ENCODE measurements around the gene DIDO1.

DIDO1 gene

DNA sequence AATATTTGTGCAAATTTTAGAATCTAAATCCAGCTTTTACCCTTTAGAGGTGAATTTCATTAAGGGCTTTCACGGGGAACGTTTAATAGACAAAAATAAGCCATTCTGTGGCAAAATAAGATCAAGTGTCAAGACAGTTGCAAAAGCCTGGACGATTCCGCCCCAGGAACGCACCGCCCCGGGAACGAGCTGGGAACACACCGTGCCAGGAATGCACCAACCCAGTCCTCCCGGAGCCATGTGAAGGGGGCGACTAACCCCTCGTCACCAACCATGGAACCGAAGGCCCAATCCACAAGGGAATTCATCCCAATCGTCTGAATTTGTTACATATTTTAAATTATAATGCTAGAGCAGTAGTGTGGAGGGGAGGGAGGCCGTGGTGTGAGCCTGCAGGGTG is 43.9 kb downstream of the DIDO1 start:
- DNase-seq (ENCODE audit: extremely low read depth in 1 of 2, low read depth in 1 of 2) = no peak

- DNase-seq (ENCODE audit: extremely low read depth in 1 of 2, low read depth in 1 of 2) = no peak
Observed at GRCh38 chr20:62881662-62882395, 44.5 kb downstream of the DIDO1 start.

DNA sequence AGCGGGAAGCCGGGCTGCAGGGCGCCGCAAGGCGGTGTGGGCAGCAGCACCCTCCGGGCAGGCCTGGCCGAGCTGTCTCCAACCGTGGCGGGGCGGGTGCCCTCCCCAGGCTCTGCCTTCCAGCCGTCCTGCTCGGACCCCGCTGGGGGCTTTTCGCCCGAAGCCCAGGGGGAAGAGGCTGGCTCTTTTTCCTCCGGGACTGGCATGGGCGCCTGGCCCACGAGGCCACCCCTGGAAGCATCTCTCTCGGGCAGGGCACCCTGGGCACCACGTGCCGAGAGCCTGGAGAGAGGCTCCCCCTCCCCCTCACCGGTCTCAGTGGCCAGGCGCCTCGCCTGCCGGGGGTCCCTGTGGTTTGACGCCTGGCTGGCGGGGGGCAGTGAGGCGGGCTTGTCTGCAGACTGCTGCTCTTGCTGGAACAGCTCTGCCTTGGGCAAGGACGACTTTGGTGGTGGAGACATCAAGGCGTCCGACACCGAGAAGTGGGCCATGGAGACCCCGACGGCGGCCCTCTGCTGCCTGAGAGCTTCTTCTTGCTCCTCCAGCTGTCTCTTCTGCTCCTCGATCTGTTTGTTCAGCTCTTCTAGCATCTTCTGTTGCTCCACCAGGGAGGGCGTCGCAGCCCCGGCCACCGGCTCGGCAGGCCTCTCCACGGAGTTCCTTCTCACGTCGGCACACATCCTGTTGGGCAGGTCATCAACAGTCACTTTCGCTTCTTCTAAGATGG is 45.2 kb downstream of the DIDO1 start:
- DNase-seq (ENCODE audit: extremely low read depth in 1 of 2, low read depth in 1 of 2) = no peak

DNA sequence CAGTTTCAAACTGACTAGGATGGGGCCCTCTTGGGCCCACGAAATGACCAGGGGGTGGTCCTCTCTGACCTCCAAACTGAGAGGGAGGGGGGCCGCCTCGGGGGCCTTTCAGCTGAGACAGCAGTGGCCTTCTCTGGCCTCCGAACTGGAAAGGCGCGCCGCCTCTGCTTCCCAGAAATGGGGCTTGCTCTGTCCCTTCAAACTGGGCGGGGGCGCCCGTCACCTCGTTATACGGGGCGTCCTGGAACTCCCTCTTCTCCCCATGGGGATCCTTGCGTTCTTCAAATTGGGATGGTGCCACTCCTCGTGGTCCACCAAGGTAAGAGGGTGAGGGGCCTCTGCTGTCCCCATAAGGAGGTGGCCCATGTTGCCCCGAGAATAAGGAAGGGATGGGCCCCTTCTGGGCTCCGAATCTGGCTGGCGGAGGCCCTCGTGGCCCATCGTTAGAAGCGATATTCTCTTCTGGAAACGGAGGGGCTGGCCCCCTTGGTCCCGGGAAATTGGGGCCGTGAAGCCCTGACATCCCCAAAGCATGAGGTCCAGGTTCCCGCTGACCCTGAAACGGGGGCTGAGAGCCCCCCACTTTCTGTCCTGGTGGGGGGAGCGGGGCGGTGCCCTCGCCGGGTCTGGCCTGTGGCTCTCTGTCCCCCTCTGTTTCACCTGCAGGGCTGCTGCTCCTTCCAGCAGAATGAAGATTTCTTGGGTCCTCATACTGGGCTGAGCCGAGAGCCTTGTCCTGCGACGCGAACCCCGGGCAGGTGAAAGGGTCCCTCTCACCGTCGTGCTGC is 46.0 kb downstream of the DIDO1 start:
- no peak for DNase-seq (ENCODE audit: extremely low read depth in 1 of 2, low read depth in 1 of 2)

- DNase-seq (ENCODE audit: extremely low read depth in 1 of 2, low read depth in 1 of 2) = no peak
Observed at GRCh38 chr20:62879275-62880146, 46.8 kb downstream of the DIDO1 start.

DNA sequence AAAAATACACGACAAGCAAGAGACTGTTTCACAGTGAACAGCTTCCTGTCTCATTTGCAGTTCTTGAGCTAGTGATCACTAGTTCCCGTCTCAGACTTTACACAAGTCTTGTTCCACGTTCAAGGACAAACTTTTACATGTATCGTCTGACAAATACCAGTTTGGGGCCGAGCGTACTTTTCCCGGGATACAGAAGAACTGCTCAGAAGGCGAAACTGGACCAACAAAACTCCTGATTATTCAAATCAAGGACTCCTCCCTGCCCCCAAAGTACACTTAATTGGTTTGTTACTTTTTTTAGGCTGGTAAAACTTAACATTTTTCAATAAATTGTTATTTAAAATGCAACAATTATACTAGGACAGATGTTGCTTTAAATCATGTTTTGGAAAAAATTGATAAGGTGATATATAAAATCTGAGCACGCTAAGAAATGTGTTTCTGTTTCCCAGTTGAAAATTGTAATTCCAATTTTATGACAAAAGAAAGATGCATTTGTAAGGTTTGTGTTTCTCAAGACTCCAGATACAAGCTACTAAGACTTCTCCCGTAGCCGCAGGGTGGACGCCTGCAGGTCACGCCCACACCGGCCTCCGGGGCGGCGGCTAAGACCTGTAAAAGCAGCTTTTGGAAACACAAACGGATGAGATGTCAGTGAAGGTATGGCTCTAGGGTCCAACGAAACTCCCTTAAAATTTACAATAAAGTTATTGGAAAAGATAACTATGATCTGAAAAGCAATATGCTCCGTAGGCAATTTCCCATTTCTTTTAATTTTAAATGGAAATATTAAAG is 47.9 kb downstream of the DIDO1 start:
- DNase-seq (ENCODE audit: extremely low read depth in 1 of 2, low read depth in 1 of 2) = no peak

DNA sequence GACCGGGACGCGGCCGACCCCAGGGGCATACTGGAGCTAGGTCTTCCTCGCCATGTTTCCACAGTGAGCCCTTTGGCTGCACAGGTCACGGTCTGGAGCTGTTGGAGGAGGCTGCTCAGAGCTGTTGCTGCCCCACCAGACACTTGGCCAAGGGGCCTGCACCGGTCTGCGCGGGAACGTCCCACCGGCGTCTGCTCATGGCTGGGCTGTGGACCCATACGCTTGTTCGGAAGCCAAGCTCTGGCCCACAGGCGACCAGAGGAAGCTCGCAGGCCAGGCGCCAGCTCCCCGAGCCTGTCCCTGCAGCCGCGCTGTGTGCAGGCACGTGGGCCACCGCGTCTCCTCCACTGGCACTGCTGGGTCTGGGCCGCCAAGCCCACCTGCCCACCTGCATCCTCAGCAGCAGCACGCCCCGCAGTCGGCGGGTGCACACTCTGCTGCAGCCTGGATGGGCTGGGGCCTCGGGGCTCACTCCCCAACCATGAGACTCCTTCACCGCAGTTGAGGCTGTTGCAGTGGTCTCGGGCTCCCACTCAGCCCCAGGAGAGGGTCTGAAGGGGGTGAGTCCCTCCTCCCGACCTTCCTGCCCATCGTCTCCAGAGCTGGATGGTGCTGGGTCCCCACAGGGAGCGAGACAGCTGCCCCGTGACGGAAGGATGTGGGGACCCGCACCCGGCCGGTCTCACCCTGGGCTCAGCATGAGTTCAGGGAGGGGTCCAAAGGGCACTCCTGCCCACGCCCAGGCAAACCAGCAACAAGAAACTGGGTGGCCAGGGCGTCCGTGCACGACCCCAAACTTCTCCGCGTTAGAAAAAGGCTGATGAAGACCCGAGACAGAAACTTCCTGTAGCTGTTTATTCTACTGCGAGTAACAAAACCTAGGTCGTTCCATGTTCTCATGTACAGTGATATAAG is 49.1 kb downstream of the DIDO1 start:
- DNase-seq (ENCODE audit: extremely low read depth in 1 of 2, low read depth in 1 of 2) = no peak

GRCh38 chr20:62876501-62876901 is 49.8 kb downstream of the DIDO1 start:
- DNase-seq (ENCODE audit: extremely low read depth in 1 of 2, low read depth in 1 of 2) = no peak

DNA sequence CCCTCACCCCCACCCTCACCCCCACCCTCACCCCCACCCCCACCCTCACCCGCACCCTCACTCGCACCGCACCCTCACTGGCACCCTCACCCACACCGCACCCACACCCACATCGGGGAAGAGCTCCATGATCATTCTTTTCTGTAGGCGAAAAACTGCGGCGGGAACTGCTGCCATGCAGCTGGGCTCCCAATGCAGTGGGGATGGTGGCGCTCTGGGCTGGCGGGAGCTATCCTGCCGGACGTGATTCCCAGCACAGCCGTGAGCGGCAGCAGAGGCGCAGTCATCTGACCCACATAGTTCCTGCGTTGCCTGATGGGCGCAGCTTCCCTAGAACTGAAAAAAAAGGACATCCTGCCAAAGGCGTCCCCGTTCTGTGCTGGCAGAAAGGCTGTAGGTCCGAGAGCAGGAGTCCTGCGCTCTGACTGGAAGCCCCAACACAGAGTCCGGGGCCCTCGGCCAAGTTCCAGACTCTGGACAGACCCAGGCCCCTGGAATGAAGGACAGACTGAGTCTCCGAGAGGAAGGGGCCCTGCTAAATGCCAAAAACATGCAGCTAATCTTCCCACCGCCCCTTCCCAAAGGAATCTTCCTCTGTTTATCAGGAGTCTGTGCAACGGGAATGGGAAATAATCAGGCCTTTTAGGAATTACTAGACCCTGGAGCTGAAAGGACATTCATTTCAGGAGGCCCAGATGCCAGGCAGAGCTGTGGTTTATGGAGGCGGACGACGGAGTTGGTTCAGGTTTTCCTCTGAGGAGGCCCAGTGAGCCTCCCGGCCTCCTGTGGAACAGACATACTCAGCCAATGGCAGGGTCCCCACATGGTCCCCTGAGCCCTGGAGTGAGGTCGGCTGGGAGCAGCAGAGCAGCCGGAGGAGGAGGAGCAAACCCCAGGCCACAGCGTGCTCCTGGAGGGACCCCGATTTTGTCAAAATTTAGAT is 50.6 kb downstream of the DIDO1 start:
- DNase-seq (ENCODE audit: extremely low read depth in 1 of 2, low read depth in 1 of 2) = no peak

DNA sequence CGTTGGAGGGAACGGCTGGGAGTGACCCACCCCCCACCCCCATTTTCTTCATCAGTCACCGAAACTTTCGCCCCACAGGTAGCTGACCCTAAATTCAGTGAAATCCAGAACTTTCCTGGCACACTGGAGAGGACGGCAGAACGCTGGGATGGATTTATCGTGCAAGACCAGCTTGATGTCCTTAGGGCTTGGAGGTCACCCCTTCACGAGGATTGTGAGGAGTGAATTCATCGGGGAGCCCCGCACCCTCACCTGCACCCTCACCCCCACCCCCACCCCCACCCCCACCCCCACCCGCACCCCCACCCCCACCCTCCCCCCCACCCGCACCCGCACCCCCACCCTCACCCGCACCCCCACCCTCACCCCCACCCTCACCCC is 51.4 kb downstream of the DIDO1 start:
- DNase-seq (ENCODE audit: extremely low read depth in 1 of 2, low read depth in 1 of 2) = no peak

GRCh38 chr20:62873681-62874031 is 52.6 kb downstream of the DIDO1 start:
- DNase-seq (ENCODE audit: extremely low read depth in 1 of 2, low read depth in 1 of 2) = peak in 1 of 2 donors; percentile 36

DNA sequence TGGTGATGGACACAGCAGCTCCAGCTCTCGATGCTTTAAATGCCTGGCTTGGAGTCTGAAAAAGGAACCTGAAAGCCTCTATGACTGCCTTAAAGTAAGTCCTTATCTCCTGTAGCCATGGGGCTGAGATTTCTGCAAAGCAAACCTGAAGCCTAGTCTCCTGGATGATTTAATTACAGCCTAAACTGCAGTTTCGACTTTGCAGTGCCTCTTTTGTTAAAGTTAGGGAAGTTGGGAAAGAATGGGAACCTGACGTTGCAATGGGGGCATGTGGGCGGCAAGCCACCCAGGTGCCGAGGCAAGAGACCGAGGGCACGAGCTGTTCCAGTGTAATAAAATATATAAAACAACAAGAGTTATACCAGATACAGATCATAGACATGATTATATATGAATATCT is 53.0 kb downstream of the DIDO1 start:
- no peak for DNase-seq (ENCODE audit: extremely low read depth in 1 of 2, low read depth in 1 of 2)

DNA sequence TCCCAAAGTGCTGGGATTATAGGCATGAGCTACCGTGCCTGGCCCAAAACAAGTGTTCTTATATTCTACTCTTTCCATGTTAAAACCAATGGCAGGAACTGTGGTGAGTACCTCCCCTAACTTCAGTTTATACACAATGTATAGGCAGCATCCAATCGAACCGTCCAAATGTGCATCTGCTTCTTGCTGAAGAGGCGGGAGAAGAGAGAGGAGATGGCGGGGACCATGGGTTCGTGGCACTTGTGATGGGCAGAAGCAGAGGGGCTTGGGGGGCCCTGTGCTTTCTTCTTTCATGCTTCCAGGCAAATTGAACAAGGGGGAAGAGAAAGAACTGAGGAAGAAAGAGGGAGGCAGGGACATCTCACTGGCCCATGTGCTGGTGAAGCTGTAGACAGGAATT is 53.4 kb downstream of the DIDO1 start:
- no peak for DNase-seq (ENCODE audit: extremely low read depth in 1 of 2, low read depth in 1 of 2)

DNA sequence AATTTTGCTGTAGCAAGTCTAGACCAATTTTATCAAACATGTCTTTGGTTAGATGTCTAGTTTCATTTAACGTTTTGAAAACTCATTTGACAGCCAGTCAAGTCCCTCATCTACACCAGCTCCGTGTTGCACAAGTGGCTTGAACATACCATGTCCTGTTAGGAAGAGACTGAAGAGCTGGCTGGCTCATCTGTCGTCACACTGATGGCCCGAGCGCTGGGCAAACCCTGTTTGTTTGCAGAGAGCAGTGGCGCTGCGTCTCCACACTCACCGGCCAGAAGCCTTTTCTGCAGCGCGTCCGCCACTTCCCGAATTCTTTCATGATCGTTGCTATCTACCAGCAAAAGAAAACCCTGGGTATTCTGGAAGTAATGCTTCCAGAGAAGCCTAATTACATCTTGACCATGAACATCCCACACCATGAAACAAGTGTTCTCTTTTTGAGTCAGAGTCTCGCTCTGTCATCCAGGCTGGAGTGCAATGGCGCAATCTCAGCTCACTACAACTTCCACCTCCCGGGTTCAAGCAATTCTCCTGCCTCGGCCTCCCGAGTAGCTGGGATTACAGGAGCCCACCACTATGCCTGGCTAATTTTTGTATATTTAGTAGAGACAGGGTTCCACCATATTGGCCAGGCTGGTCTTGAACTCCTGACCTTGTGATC is 54.0 kb downstream of the DIDO1 start:
- DNase-seq (ENCODE audit: extremely low read depth in 1 of 2, low read depth in 1 of 2) = no peak

- no peak for DNase-seq (ENCODE audit: extremely low read depth in 1 of 2, low read depth in 1 of 2)
Observed at GRCh38 chr20:62864207-62864606, 62.1 kb downstream of the DIDO1 start.

GRCh38 chr20:62861726-62862336 is 64.5 kb downstream of the DIDO1 start, which contains the start of gene TCFL5:
TSS of gene TCFL5 (minus strand) at chr20:62861822. CDS start at chr20:62861670, 152 bp downstream.
- peak; percentile 69 to 85 for DNase-seq (ENCODE audit: extremely low read depth in 1 of 2, low read depth in 1 of 2)

Measured in stimulated activated CD8-positive, alpha-beta memory T cell treated with anti-CD3 and anti-CD28 coated beads, Interleukin-7, amount 100 ng/mL, for 48 hours (primary cell).